Measurements from ENCODE around the gene PRR12. TPM values are rescaled to one million over a fixed set of nuclear protein-coding genes. Genes with fewer than 3 reads are reported as not detected.
A peak's percentile ranks its signal among the peaks of the same experiment; 100 is the strongest.

The PRR12 gene
- total RNA-seq, 2 donors from 2014 or later: 44.6 to 50.7 TPM

DNA sequence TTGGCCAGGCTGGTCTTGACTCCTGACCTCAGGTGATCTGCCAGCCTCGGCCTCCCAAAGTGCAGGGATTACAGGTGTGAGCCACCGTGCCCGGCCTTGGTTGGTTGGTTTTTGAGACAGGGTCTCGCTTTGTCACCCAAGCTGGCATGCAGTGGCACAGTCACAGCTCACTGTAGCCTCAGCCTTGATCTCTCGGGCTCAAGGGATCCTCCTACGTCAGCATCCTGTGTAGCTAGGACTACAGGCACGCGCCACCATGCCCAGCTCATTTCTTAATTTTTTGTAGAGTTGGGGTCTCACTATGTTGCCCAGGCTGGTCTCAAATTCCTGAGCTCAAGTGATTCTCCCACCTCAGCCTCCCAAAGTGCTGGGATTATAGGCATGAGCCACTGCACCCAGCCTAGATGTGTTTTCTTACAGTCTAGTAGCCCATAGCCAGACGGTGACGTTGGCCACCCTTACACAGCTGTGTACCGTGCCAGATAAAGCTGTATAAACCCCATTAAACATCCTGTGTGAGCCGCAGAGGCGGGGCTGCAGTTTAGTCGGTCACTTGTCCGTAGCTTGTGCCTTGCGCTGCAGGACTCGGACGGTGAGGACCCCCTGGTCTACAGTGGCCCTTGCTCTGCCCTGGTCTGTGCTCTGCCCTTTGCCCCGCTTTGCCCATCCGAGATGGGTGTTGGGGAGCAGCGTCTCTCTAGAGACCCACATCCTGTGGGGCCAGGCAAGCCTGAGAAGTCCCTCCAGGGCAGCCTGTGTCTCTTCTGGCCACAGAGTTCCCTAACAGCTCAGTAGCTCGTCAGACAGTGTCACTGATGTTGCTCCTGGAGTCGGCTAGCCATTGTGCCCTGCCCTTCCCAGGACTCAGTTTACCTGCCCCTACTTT lies 64.8 kb downstream of the PRR12 start:
- H3K9me3 ChIP-seq (ENCODE audit: control insufficient read depth, low read length, poor library complexity, severe bottlenecking): no peaks in the 10 kb centered on the region
- no peak overlapping the region for H3K4me3 Mint-ChIP-seq
- H3K27ac Mint-ChIP-seq: no peak overlapping the region
- H3K27me3 Mint-ChIP-seq: no peaks in the 10 kb centered on the region
- peaks cover 12% of the 10 kb centered on the region for H3K4me1 Mint-ChIP-seq
- peaks cover 3% of the 10 kb centered on the region for H3K36me3 Mint-ChIP-seq (ENCODE audit: low read depth)
- ATAC-seq (no peak), DNase-seq (no peak)

- peaks cover 12% of the 10 kb centered on the region for H3K4me1 Mint-ChIP-seq
- no peaks in the 10 kb centered on the region for H3K9me3 ChIP-seq (ENCODE audit: control insufficient read depth, low read length, poor library complexity, severe bottlenecking)
- no peaks in the 10 kb centered on the region for H3K27me3 Mint-ChIP-seq
- no peak overlapping the region for H3K27ac Mint-ChIP-seq
- ATAC-seq (no peak), DNase-seq (no peak)
- peaks cover 3% of the 10 kb centered on the region for H3K36me3 Mint-ChIP-seq (ENCODE audit: low read depth)
- no peak overlapping the region for H3K4me3 Mint-ChIP-seq
Measured at GRCh38 chr19:49656456-49657109, 65.6 kb downstream of the PRR12 start.

GRCh38 chr19:49657493-49658138 lies 66.6 kb downstream of the PRR12 start:
- no peaks in the 10 kb centered on the region for H3K9me3 ChIP-seq (ENCODE audit: control insufficient read depth, low read length, poor library complexity, severe bottlenecking)
- peaks cover 14% of the 10 kb centered on the region for H3K4me1 Mint-ChIP-seq
- H3K27ac Mint-ChIP-seq: no peak overlapping the region
- DNase-seq (no peak), ATAC-seq (no peak)
- no peaks in the 10 kb centered on the region for H3K27me3 Mint-ChIP-seq
- peaks cover 3% of the 10 kb centered on the region for H3K36me3 Mint-ChIP-seq (ENCODE audit: low read depth)
- H3K4me3 Mint-ChIP-seq: no peak overlapping the region

- Mint-ChIP-seq H3K4me1 (peaks cover 18% of the 10 kb centered on the region), H3K36me3 (ENCODE audit: low read depth) (peaks cover 3% of the 10 kb centered on the region), H3K4me3 (no peak overlapping the region), H3K27me3 (no peaks in the 10 kb centered on the region), H3K27ac (no peak overlapping the region)
- H3K9me3 ChIP-seq (ENCODE audit: control insufficient read depth, low read length, poor library complexity, severe bottlenecking): no peaks in the 10 kb centered on the region
- ATAC-seq (no peak), DNase-seq (no peak)
Measured at GRCh38 chr19:49658139-49658517, 67.1 kb downstream of the PRR12 start.

GRCh38 chr19:49658566-49659442 lies 67.8 kb downstream of the PRR12 start:
- no peak overlapping the region for H3K27ac Mint-ChIP-seq
- no peaks in the 10 kb centered on the region for H3K9me3 ChIP-seq (ENCODE audit: control insufficient read depth, low read length, poor library complexity, severe bottlenecking)
- ATAC-seq (no peak), DNase-seq (no peak)
- no peaks in the 10 kb centered on the region for H3K27me3 Mint-ChIP-seq
- no peak overlapping the region for H3K4me3 Mint-ChIP-seq
- peaks cover 3% of the 10 kb centered on the region for H3K36me3 Mint-ChIP-seq (ENCODE audit: low read depth)
- H3K4me1 Mint-ChIP-seq: peaks cover 22% of the 10 kb centered on the region

- H3K27ac Mint-ChIP-seq: peak overlapping the region; percentile 65
- no peaks in the 10 kb centered on the region for H3K27me3 Mint-ChIP-seq
- H3K4me1 Mint-ChIP-seq: peaks cover 34% of the 10 kb centered on the region
- no peak for DNase-seq
- H3K36me3 Mint-ChIP-seq (ENCODE audit: low read depth): peaks cover 9% of the 10 kb centered on the region
- no peaks in the 10 kb centered on the region for H3K9me3 ChIP-seq (ENCODE audit: control insufficient read depth, low read length, poor library complexity, severe bottlenecking)
- ATAC-seq: no peak
- no peak overlapping the region for H3K4me3 Mint-ChIP-seq
Measured at GRCh38 chr19:49660338-49660961, 69.5 kb downstream of the PRR12 start.

- H3K9me3 ChIP-seq (ENCODE audit: control insufficient read depth, low read length, poor library complexity, severe bottlenecking): no peaks in the 10 kb centered on the region
- Mint-ChIP-seq H3K4me3 (no peak overlapping the region), H3K27me3 (no peaks in the 10 kb centered on the region), H3K4me1 (peaks cover 42% of the 10 kb centered on the region), H3K36me3 (ENCODE audit: low read depth) (peaks cover 13% of the 10 kb centered on the region), H3K27ac (peak overlapping the region; percentile 100)
- ATAC-seq (no peak), DNase-seq (no peak)
Measured at GRCh38 chr19:49662011-49662410, 71.0 kb downstream of the PRR12 start.

GRCh38 chr19:49663224-49663623 lies 72.2 kb downstream of the PRR12 start:
- H3K4me1 Mint-ChIP-seq: peaks cover 46% of the 10 kb centered on the region
- ATAC-seq (no peak), DNase-seq (no peak)
- H3K27ac Mint-ChIP-seq: peak overlapping the region; percentile 100
- peaks cover 10% of the 10 kb centered on the region for H3K36me3 Mint-ChIP-seq (ENCODE audit: low read depth)
- H3K9me3 ChIP-seq (ENCODE audit: control insufficient read depth, low read length, poor library complexity, severe bottlenecking): no peaks in the 10 kb centered on the region
- H3K27me3 Mint-ChIP-seq: no peaks in the 10 kb centered on the region
- H3K4me3 Mint-ChIP-seq: peak overlapping the region; percentile 100

- no peaks in the 10 kb centered on the region for H3K27me3 Mint-ChIP-seq
- peaks cover 10% of the 10 kb centered on the region for H3K36me3 Mint-ChIP-seq (ENCODE audit: low read depth)
- no peaks in the 10 kb centered on the region for H3K9me3 ChIP-seq (ENCODE audit: control insufficient read depth, low read length, poor library complexity, severe bottlenecking)
- peak overlapping the region; percentile 100 for H3K27ac Mint-ChIP-seq
- H3K4me3 Mint-ChIP-seq: peak overlapping the region; percentile 100
- DNase-seq (peak; percentile 81 to 94 (median 90)), ATAC-seq (peak; percentile 73)
- H3K4me1 Mint-ChIP-seq: peaks cover 43% of the 10 kb centered on the region
Measured at GRCh38 chr19:49664171-49665035, 73.4 kb downstream of the PRR12 start.

DNA sequence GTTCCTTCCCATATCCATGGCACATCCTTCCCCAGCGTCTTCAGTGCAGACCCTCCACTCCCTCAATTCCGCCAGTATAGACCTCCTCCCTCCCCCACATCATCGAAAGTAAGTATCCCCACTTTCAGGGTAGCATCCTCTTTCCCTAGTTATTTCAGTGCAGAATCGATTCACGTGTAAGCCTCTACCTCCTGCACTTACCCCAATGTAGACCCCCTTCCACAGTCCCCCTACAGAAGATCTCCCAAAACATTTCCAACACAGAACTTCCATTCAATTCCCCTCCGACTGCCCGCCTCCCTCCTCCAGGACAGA lies 74.0 kb downstream of the PRR12 start:
- no peak for ATAC-seq
- no peaks in the 10 kb centered on the region for H3K27me3 Mint-ChIP-seq

DNA sequence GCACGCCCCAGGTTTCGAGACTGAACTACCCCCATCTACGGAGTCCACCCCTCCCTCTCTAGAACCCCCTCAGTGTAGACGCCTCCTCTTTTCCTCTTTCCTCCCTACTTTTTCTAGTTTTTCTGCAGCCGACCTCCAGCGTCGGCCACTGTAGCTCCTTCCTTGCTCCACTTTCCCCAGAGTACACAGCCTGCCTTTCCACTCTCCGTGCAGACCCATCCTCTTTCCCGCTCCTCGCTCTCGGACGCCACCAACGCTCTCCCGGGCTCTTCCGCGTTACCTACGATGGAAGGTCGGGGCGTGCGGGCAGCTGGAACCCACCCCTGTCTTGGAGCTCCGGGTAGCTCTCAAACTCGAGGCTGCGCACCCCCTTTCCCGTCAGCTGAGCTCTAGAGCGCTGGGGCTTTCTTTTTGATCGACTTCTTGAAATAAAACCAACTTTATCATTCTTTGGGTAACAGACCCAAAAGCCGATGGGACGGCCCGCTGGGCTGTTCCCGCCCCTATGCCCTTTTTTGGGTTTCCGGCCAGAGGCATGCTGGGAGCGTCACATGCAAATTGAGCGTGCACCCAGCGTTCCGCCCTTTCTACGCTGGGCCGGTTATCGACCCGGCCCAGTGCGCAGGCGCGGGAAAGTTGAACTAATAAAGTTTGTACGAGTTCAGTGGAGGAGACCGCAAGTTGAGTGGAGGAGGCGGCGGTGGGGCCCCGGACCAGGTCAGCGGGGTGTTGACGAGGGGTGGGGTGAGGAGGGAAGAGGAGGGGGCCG lies 74.6 kb downstream of the PRR12 start, which contains the start of the genes BCL2L12 and IRF3:
BCL2L12 (plus strand) TSS at position 583 of the 769 bp plus-strand sequence. CDS start 760 bp downstream, outside the sequence.
IRF3 (minus strand) TSS at position 507 of the 769 bp plus-strand sequence. CDS start 1,019 bp downstream, outside the sequence.
- Mint-ChIP-seq H3K4me1 (peaks cover 46% of the 10 kb centered on the region), H3K36me3 (ENCODE audit: low read depth) (peaks cover 10% of the 10 kb centered on the region), H3K27ac (peak within 1 kb of the TSS; percentile 100), H3K4me3 (peak within 1 kb of the TSS; percentile 100), H3K27me3 (no peaks in the 10 kb centered on the region)
- no peaks in the 10 kb centered on the region for H3K9me3 ChIP-seq (ENCODE audit: control insufficient read depth, low read length, poor library complexity, severe bottlenecking)
- ATAC-seq (peak; percentile 84), DNase-seq (peak; percentile 98 to 100 (median 98))

More for the DNA sequence above, 74.0 kb downstream of the PRR12 start:
- Mint-ChIP-seq H3K4me1 (peaks cover 46% of the 10 kb centered on the region), H3K27ac (peak overlapping the region; percentile 100), H3K36me3 (ENCODE audit: low read depth) (peaks cover 10% of the 10 kb centered on the region), H3K4me3 (peak overlapping the region; percentile 100)
- H3K9me3 ChIP-seq (ENCODE audit: control insufficient read depth, low read length, poor library complexity, severe bottlenecking): no peaks in the 10 kb centered on the region
- DNase-seq: no peak

Measured in T-helper 17 cell (primary cell).